Heart left ventricle (tissue), 16 donors: ENCODE results near the gene TMPRSS4. TPM values are rescaled to one million over a fixed set of nuclear protein-coding genes. Genes with fewer than 3 reads are reported as not detected.

Experiments
- ATAC-seq, 4 donors: fragments of 200-7000 bp; cut with Tn5 transposase; one replicate each; pipeline ENCODE4 v1.9.1; 2020 to 2022; ENCODE audit warnings: moderate library complexity in 4 of 4, mild to moderate bottlenecking in 3 of 4, moderate number of reproducible peaks in 1 of 4
- DNase-seq, 5 donors: peaks; one replicate each; pipeline ENCODE4 v3.0.0-alpha.2; 2020
- H3K27ac ChIP-seq, 12 donors: fragments of 200-600 bp; sonication (generic) in 4 of 12; one replicate each; pipeline versions ENCODE4 v1.5.0 to v1.8.0; 2016 to 2022; ENCODE audit warnings: mild to moderate bottlenecking in 2 of 12
- H3K27me3 ChIP-seq, 9 donors: fragments of 200-600 bp; sonication (generic) in 2 of 9; one replicate each; pipeline versions ENCODE4 v1.5.1 to v1.8.0; 2016 to 2022; ENCODE audit warnings: mild to moderate bottlenecking in 3 of 9
- H3K36me3 ChIP-seq, 9 donors: fragments of 200-600 bp; sonication (generic) in 2 of 9; one replicate each; pipeline versions ENCODE4 v1.5.0 to v1.8.0; 2018 to 2022; ENCODE audit warnings: mild to moderate bottlenecking in 2 of 9
- H3K4me1 ChIP-seq, 12 donors: fragments of 200-600 bp; sonication (generic) in 4 of 12; one replicate each; pipeline versions ENCODE4 v1.5.0 to v1.8.0; 2016 to 2022; ENCODE audit warnings: mild to moderate bottlenecking in 3 of 12
- H3K4me3 ChIP-seq, 12 donors: fragments of 200-600 bp; sonication (generic) in 4 of 12; one replicate each; pipeline versions ENCODE4 v1.5.0 to v1.8.0; 2017 to 2022; ENCODE audit warnings: mild to moderate bottlenecking in 9 of 12, moderate library complexity in 4 of 12
- H3K9me3 ChIP-seq, 12 donors: fragments of 200-600 bp; sonication (generic) in 4 of 12; one replicate each; pipeline versions ENCODE4 v1.5.0 to v1.8.0; 2016 to 2022; ENCODE audit warnings: mild to moderate bottlenecking in 1 of 12
- POLR2A ChIP-seq, 2 donors: fragments of 450-650 bp; IDR thresholded peaks; one replicate each; pipeline ENCODE4 v1.6.1; 2017; ENCODE audit warnings: antibody characterized with exemption in 2 of 2, mild to moderate bottlenecking in 2 of 2, moderate library complexity in 2 of 2
- WGBS, 4 donors: extraction: QIAGEN DNeasy Blood & Tissue Kit in 2 of 4; methylation state at CpG; one replicate each; pipeline versions ENCODE4 v1.1.5 to v1.1.7; 2013 to 2018; 5-methylcytosine and 5-hydroxymethylcytosine counted together
- intact Hi-C, 10 donors: fragments of 100-400 bp; cut with DNase I; formaldehyde crosslinking; loops; one replicate each; pipeline versions ENCODE4 v1.11.1 to v1.14.2; 2022
- polyA plus RNA-seq, 2 donors: library from polyadenylated mRNA; stranded (reverse); fragments of 200-250 nt; gene quantifications; one replicate each; pipeline ENCODE4 v1.2.3, GENCODE V29; 2013
- total RNA-seq, 9 donors: library from RNA; depleted of rRNA in 2 of 9; stranded (reverse); fragments of >200 nt in 2 of 9; fragmentation: NEBNext Ultra II Directional in 3 of 9; extraction: Animal tissue kit (Norgen Biotek cat#: 25700) in 3 of 9; gene quantifications; one replicate each; pipeline versions ENCODE4 v1.1.0 to v1.2.4, GENCODE V29; 2016 to 2023
- TF ChIP-seq, protein P1 (sequence below), 12 donors: fragments of 200-600 bp; sonication (generic) in 4 of 12; IDR thresholded peaks; one replicate each; pipeline versions ENCODE4 v1.5.0 to v1.8.0; 2018 to 2022; ENCODE audit warnings: antibody characterized with exemption in 12 of 12, mild to moderate bottlenecking in 5 of 12
- donor health status: ischemic (EF 13 %, LVEDD 7.1; RV severe dilation, severe dysfunction).
- donor health status: healthy with polysubstance abuse.
- donor health status: DM: no; HTN: yes; CAD: no.
- donor health status: DM: no; HTN: no; CAD: no.
- donor health status: ischemic (EF 25% LVEDD 6.9; RV normal size, moderate dysfunction).
- donor health status: ischemic (EF 25% LVEDD 5.7; RV mildly dilated, moderate dysfunction).
- donor health status: healthy.
- donor health status: DM: yes; HTN: yes; CAD: no.
- donor health status: ischemic (EF 35%, LVEDD 5.7; RV mildly dilated, moderate dysfunction).
- donor health status: nonischemic (EF 11% LVEDD 7.7; RV severe dilation, severe dysfunction).
- donor health status: DM: yes; HTN: yes; CAD: no.
- donor health status: PGD.
- donor health status: ischemic (EF 29% LVEDD 5.4; RV normal size, mild dysfunction).
- donor health status: nonischemic (EF 23%, LVEDD 6.1; RV moderate dilation, normal function).

Gene TMPRSS4
- total and polyA plus RNA-seq, 11 donors = 0.13 to 0.39 (median 0.29) TPM; not detected in 7

DNA sequence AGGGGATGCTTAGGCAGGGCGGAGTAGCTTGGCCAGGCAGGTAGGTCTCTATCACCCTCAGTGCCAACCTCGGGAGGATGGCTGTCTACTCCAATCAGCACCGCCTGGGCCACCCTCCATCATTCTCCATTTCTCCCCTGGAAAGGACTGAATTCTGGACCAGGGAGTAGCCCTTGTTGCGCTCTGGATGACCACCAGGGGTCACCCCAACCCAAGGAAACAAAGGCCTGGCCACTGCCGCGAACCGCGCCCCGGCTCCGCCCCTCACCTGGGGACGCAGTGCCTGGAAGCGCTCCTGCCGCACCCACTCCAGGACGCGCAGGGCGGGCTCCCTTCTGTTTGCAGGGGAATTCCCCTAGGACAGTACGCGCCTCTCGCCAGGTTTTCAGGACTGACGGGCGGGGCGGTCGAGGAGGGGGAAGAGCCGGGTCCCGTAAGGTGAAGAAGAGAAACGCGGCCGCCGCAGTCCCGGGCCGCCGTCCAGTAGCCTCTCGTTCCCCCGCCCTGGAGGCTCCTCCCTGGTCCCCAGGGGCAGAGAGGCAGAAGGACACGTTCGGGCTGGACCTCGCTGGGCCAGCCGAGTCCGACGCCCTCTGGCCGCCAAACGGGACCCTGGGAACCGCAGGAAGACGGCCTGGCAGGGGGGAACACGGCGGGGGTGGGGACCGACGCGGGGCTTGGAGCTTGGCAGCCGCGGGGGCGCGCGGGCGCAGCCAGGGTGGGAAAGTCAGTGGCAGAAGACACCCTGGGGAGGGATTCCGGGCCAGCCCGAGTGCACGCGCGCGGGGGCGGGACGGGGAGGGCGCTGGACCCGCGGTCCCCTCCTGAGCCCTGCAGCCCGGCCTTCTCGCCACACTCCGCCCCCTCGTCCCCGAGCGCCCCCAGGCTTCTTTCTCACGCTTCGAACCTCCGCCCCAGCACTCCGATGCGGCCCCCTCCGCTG, 68.7 kb downstream of the TMPRSS4 start:
- WGBS, 4 donors = 2 to 8% (median 4%) methylated on average over 44 to 78 of the region's 78 CpGs
- intact Hi-C loops = loop anchor here (1.0 to 10.0 kb wide), 13 partner anchors 25 to 343 kb away; partner anchors contain the start of gene UBE4A (in 5 of the 10)

DNA sequence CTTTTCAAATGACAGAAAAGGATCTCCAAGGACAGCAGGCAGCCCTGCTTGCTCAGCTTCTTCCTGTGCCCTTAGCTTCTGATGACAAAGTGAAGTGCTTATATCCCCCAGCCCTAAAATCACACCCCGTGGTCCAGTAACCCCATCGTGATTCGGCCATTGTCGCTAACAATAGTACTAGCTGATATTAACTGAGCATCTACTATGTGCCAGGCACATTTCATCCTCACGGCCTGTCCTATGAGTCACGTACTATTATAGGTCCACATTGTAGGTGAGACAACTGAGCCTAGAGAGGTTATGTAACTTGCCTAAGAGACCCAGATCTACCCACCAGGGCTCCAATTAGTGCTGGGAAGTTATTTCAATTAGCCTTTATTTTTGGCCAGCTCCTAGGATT, 69.7 kb downstream of the TMPRSS4 start:
- H3K27ac ChIP-seq = peak overlapping the region in 10 of 12 donors; percentile 33 to 80 (median 74)

More for the DNA sequence above, 68.7 kb downstream of the TMPRSS4 start:
- H3K27me3 ChIP-seq = peaks cover 0 to under 1% (median 0%) of the 10 kb centered on the region in 9 donors
- DNase-seq = peak; percentile 83 to 93 (median 87)
- H3K4me3 ChIP-seq = peak overlapping the region; percentile 22 to 92 (median 60)
- TF ChIP-seq, protein P1, sequence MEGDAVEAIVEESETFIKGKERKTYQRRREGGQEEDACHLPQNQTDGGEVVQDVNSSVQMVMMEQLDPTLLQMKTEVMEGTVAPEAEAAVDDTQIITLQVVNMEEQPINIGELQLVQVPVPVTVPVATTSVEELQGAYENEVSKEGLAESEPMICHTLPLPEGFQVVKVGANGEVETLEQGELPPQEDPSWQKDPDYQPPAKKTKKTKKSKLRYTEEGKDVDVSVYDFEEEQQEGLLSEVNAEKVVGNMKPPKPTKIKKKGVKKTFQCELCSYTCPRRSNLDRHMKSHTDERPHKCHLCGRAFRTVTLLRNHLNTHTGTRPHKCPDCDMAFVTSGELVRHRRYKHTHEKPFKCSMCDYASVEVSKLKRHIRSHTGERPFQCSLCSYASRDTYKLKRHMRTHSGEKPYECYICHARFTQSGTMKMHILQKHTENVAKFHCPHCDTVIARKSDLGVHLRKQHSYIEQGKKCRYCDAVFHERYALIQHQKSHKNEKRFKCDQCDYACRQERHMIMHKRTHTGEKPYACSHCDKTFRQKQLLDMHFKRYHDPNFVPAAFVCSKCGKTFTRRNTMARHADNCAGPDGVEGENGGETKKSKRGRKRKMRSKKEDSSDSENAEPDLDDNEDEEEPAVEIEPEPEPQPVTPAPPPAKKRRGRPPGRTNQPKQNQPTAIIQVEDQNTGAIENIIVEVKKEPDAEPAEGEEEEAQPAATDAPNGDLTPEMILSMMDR (IDR thresholded peaks at IDR 0.05) = peak; percentile 85 to 97 (median 94)
- TF ChIP-seq POLR2A (IDR thresholded peaks at IDR 0.05) = peak in 1 of 2 donors; percentile 28
- H3K4me1 ChIP-seq = peaks cover 0 to 60% (median 21%) of the 10 kb centered on the region in 12 donors
- peak; percentile 81 to 90 (median 86) for ATAC-seq
- H3K9me3 ChIP-seq = no peaks in the 10 kb centered on the region
- no peaks in the 10 kb centered on the region for H3K36me3 ChIP-seq
- peak overlapping the region in 10 of 12 donors; percentile 41 to 80 (median 74) for H3K27ac ChIP-seq

DNA sequence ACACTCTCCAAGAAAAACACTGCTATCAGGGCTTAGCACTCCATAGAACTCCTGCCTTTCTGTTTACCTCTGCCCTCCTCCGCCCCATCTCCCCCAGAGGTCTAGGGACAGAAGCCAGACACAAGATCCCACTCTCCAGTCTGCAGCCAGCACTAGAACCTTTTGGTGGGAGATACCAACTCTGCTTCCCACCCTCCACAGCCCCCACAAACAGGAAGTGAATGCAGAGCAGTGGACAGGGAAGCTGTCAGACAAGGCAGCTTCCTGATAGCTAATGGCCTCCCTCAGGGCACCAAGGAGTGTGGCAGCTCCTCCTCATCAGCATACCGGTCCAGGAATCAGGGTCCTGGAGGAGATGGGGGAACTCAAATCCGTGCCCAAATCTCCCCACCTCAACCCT, 70.6 kb downstream of the TMPRSS4 start:
- TF ChIP-seq POLR2A (IDR thresholded peaks at IDR 0.05) = no peak
- TF ChIP-seq, protein P1 (IDR thresholded peaks at IDR 0.05) = no peak
- Histone ChIP-seq H3K4me1 (peaks cover 0 to 67% (median 23%) of the 10 kb centered on the region in 12 donors), H3K4me3 (peak overlapping the region in 1 of 12 donors; percentile 1), H3K27ac (peak overlapping the region in 9 of 12 donors; percentile 10 to 80 (median 52)), H3K36me3 (no peaks in the 10 kb centered on the region), H3K9me3 (no peaks in the 10 kb centered on the region), H3K27me3 (peaks cover 0 to 8% (median 0%) of the 10 kb centered on the region in 9 donors)
- DNase-seq = no peak
- intact Hi-C loops = loop anchor here in 8 of 10 donors (5.0 to 10.0 kb wide), 7 partner anchors 83 to 340 kb away; partner anchors contain the start of gene UBE4A (in 5 of the 8)
- no peak for ATAC-seq
- WGBS, 4 donors = 57 to 79% (median 63%) methylated on average over 3 of the region's 3 CpGs

More for the DNA sequence above, 69.7 kb downstream of the TMPRSS4 start:
- Histone ChIP-seq H3K36me3 (no peaks in the 10 kb centered on the region), H3K27me3 (no peaks in the 10 kb centered on the region), H3K4me3 (peak overlapping the region in 3 of 12 donors; percentile 58 to 92 (median 71)), H3K9me3 (no peaks in the 10 kb centered on the region), H3K4me1 (peaks cover 0 to 60% (median 21%) of the 10 kb centered on the region in 12 donors)
- ATAC-seq = no peak
- 82 to 93% (median 89%) methylated on average over 6 of the region's 6 CpGs for WGBS, 4 donors
- intact Hi-C loops = loop anchor here in 8 of 10 donors (5.0 to 10.0 kb wide), 7 partner anchors 82 to 341 kb away; partner anchors contain the start of gene UBE4A (in 5 of the 8)
- TF ChIP-seq POLR2A (IDR thresholded peaks at IDR 0.05) = no peak
- TF ChIP-seq, protein P1 (IDR thresholded peaks at IDR 0.05) = no peak
- DNase-seq = no peak
